ENCODE measurements around the gene SCAF1.
"Not testable (repeated sequence)": the region's sequence is repeated elsewhere in the genome, so short reads cannot be mapped to it uniquely, and the experiment has no call there.

Gene SCAF1

DNA sequence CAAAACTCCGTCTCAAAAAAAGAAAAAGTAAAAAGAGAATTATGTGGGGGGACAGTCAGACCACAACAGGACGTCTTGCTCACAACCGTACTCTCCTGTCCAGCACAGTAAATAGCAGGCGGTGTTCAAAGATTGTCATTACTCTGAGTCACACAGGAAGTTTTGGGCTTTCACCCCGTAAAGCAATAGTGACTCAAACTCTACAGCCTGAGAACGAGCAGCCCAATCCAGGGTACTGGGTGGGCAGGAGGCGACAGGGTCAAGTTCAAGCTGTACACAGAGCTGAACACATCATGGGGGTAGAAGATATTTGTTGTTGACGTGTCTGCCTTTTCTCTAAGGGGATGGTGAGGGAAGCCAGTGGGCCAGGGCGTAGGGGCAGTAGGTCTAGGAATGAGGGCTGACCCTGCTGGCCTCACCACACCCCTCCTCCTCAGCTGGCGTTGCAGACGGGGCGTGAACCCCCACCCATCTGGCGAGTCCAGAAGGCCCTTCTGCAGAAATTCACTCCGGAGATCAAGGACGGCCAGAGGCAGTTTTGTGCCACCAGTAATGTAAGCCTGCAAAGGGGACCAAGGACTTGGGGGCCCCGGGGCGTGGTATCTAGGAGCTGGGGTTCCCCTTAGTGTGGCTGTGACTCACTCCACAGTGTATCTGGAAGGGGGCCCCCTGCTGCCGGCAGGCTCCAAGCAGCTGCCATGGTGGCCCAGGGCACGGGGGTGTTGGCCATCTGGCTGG lies 27.7 kb upstream of the SCAF1 start:
- no peak for DNase-seq (ENCODE audit: low read depth)

DNA sequence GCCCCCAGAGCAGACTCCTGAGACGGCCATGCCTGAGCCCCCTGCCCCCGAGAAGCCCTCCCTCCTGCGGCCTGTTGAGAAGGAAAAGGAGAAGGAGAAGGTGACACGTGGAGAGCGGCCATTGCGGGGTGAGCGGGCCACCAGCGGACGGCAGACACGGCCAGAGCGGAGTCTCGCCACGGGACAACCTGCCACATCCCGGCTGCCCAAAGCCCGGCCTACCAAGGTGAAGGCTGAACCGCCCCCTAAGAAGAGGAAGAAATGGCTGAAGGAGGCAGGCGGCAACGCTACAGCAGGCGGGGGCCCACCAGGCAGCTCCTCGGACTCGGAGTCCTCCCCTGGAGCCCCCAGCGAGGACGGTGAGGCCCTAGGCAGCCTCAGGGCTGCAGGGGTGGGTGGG lies 26.1 kb upstream of the SCAF1 start:
- no peak for DNase-seq (ENCODE audit: low read depth)

DNA sequence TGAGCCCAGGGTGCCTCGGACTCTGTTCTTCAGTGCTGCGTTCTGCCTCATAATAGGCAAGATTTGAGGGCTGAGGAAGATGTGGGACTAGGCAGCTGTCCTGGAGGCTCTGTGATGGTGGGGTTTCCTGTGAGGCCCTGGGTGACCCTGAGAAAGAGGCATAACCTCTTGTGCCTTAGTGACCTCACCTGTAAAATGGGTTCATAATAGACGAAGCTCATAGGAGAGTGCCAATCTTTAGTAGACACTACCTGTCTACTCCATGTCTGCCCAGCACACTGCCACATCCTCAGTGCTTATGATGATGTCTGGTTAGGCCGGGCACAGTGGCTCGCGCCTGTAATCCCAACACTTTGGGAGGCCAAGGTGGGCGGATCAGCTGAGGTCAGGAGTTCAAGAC lies 25.5 kb upstream of the SCAF1 start:
- no peak for DNase-seq (ENCODE audit: low read depth)

DNA sequence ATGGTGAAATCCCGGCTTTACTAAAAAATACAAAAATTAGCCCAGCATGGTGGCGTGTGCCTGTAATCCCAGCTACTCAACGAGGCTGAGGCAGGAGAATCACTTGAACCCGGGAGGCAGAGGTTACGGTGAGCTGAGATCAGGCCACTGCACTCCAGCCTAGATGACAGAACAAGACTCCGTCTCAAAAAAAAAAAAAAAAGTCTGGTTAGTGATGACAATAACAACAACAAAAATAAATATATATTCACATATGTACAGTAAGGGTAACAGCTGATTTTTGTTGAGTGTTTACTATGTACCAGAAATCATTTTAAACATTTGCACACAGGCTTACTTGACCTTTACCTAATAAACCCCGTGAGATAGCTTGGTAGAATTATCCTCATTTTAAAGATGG lies 25.1 kb upstream of the SCAF1 start:
- DNase-seq (ENCODE audit: low read depth), result no peak

DNA sequence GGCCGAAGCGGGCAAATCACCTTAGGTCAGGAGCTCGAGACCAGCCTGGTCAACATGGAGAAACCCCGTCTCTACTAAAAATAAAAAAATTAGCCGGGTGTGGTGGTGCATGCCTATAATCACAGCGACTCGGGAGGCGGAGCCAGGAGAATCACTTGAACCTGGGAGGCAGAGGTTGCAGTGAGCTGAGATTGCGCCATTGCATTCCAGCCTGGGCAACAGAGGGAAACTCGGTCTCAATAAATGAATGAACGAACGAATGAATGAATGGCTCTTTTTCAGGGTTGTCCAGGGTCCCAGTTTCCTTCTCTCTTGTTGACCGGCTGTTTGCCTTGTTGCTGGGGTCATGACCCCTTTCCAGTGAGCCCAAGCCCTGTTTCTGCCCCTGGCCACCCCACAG lies 24.1 kb upstream of the SCAF1 start:
- not testable (repeated sequence) for DNase-seq (ENCODE audit: low read depth)

DNA sequence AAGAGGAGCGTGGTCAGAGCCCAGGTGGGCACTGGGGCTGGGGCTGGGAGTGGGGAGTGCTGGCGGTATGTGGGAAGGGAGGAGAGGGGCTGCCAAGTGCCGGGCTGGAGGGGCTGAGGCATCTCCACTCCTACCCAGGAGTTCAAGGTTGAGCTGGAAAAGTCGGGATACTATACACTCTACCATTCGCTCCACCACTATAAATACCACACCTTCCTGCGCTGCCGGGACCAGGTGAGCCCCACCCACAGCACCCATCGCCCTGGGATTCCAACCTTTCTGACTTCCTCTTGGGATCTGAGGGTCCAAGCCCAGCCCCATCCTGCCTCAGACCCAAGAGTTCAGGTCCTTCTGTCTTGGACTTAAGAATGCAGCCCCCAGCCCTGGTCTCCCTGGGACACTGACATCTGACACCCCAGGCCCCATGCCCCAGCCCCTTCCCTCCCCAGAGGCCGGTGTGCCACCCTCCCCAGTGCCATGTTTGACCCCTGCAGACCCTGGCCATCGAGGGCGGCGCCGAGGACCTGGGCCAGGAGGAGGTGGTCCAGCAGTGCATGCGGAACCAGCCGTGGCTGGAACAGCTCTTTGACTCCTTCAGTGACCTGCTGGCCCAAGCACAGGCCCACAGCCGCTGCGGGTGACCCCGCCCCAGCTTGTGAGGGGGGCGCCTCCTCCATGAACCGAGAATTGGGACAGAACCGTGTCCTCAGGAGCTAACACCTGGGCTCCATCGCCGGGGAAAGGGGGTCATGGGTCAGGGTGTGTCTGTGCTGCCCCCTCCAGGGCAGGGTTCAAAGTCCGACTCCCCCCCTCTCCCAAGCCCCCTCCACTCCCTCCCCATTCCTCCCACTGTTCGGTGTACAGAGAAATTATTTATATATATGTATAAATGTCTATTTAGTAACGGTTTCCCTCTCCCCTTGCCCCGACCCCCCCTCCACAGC lies 16.8 kb upstream of the SCAF1 start:
- DNase-seq (ENCODE audit: low read depth), result no peak

DNA sequence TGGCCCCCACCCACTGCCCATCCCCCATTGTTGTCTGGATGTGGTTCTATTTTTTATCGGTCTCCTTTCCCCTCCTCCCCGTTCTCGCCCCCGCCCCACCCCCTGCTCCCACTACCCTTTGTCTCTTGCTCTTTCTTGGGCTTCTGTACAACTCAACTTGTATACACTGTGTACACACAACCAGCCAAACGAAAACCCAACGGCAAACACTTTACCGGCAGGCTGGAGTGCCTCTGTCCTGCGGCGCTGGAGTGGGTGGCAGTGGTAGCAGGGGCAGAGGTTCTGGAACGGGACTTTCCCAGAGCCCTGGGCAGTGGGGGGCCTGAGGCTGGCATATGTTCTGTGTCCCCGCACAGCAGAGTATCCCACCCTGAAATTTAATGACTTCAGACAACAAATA lies 15.8 kb upstream of the SCAF1 start:
- no peak for DNase-seq (ENCODE audit: low read depth)

DNA sequence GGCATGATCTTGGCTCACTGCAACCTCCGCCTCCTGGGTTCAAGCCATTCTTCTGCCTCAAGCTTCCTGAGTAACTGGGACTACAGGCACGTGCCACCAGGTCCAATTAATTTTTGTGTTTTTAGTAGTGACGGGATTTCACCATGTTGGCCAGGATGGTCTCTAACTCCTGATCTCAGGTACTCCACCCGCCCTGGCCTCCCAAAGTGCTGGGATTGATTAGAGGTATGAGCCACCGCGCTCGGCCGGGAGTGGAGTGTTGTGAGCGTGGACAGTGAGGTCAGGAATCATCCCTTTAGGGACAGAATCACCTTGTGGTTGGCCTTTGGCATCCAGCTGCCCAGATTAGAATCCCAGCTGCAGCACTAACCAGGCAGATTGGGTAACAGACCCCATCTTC lies 12.3 kb upstream of the SCAF1 start:
- DNase-seq (ENCODE audit: low read depth), result no peak

DNA sequence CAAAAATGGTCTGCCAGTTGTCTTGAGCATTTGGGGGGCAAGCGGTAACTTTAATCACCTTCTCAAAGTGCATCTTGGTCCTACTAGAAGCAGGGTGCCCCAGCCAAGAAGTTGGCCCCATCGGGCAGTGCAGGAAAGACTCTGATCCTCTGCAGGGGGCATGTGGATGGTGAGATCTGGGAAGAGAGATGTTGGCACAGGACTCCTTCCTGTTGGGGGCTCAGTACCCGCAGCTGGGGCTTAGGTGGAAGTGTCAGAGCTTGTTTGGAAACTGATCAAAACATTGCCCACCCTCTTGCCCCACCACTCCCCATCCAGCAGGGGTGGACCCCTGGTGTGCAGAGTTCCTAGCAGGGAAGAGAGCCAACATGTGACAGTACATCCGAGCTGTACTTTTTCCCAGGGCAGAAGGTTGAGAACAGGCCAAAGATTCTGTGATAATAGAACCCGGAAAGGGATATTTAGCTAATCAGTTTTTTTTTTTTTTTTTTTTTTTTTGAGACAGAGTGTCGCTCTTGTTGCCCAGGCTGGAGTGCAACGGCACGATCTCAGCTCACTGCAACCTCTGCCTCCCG lies 10.9 kb upstream of the SCAF1 start:
- DNase-seq (ENCODE audit: low read depth), result no peak

DNA sequence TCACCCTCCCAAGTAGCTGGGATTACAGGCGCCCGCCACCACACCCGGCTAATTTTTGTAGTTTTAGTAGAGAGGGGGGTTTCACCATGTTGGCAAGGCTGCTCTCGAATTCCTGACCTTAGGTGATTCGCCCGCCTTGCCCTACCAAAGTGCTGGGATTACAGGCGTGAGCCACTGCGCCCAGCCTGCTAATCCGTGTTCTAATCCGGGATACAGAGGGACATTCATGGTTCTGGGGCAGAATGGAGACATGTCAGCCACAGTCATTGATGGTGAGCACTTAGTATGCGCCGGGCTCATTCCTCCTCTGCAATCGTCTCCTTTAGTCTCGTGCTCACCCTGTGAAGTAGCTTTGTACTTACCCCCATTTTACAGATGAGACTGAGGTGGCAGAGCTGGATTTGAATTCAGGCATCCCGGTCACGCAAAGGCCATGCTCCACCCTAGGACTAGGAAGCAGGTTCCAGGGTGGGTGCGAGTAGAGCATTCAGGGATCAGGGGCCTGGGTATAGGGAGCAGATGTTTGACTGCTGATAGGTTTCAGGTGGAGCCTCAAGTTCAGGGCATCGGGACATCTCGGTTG lies 10.3 kb upstream of the SCAF1 start:
- DNase-seq (ENCODE audit: low read depth), result no peak

DNA sequence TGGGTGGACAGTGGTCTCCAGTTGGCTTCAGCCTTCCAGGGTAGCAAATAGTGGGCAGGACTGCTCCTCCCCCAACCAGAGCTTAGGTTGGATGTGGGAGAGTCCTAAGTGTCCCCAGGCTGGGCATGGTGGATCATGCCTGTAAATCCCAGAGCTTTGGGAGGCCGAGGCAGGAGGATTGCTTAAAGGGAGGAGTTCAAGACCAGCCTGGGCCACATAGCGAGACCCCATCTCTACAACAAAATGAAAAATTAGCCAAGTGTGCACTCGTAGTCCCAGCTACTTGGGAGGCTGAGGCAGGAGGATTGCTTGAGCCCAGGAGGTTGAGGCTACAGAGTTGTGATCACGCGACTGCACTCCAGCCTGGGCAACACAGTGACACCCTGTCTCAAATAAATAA lies 9.4 kb upstream of the SCAF1 start:
- DNase-seq (ENCODE audit: low read depth), result no peak

- DNase-seq (ENCODE audit: low read depth), result not testable (repeated sequence)
These were observed 8.7 kb upstream of the SCAF1 start for GRCh38 chr19:49633273-49633672.

- no peak for DNase-seq (ENCODE audit: low read depth)
These were observed 6.3 kb upstream of the SCAF1 start for GRCh38 chr19:49635530-49636232.

DNA sequence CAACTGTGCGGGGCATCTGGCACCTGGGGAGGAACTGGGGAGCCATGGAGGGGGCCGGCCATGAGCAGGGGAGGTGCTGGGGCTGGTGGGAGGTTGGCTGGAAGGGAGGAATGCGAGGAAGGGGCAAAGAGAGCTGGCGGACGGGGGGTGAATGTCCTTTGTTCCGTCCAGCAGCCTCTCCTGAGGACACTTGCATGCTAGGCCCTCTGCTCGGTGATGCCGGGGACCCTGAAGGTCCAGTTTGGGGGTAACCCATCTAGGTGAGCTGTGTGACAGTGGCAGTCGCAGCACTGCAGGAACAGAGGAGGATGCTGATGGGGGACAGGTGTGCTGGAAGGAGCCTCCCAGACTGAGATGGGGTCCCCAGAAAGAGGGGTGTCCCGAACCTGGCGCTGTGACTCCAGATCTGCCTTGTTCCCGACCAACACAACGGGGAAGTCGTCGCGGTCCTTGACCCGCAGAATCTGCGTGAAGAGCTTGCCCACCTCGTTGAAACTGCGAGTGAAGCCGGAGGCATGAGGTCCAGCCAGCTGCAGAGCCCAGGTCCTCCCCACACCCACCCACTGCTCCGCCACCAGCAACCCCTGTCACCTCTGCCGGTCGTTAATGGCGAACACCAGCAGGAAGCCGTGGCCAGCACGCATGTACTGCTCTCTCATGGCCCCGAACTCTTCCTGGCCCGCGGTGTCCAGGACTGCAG lies 5.6 kb upstream of the SCAF1 start:
- no peak for DNase-seq (ENCODE audit: low read depth)

GRCh38 chr19:49637821-49638738 lies 3.9 kb upstream of the SCAF1 start:
- no peak for DNase-seq (ENCODE audit: low read depth)

GRCh38 chr19:49639401-49640112 lies 2.5 kb upstream of the SCAF1 start:
- DNase-seq (ENCODE audit: low read depth), result no peak

- DNase-seq (ENCODE audit: low read depth), result peak; percentile 100
These were observed 1.7 kb upstream of the SCAF1 start, which contains the start of gene RRAS for GRCh38 chr19:49640113-49640898. RRAS (minus strand) TSS chr19:49640143; CDS start chr19:49640098, 45 bp downstream.

DNA sequence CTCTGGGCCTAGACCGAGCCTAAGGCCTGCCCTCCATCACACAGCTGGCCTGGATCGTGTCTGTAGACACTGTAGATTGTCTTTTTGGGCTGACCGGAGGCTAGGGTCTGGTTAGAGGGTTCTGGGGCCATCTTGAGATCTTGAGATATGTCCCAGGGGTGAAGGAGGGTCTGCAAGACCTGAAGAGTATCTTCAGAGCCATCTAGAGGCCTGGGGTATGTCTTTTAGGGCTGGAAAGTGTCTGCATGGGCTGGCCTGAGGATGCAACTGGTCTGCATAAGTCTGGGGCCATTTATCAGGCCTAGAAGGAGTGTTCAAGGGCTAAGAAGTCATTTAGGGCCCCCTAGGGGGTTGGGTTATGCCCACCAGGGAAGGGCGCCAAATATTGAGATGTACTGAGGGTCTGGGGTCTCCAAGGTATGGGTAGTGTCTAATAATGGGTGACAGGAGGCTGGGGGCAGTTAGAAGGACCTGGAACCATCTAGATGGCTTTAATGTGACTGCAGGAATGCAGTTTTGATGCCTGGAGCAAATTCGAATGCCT lies 555 bp downstream of the SCAF1 start:
- DNase-seq (ENCODE audit: low read depth), result no peak

Measured in stimulated activated CD4-positive, alpha-beta T cell treated with anti-CD3 and anti-CD28 coated beads, Interleukin-2, amount 100 ng/mL, for 4 hours (primary cell).